Fibroblast of lung (primary cell): ENCODE results near the gene ST3GAL4. TPM values are rescaled to one million over a fixed set of nuclear protein-coding genes. Genes with fewer than 3 reads are reported as not detected.

Experiments
- DNase-seq, 2 donors: peaks; one replicate each; pipeline versions ENCODE4 v3.0.0 to v3.0.0-alpha.2; 2010; ENCODE audit warnings: low read depth in 2 of 2
- H2AFZ ChIP-seq: 2 replicates; pipeline ENCODE4 v1.5.1; 2012; ENCODE audit warnings: low read length, control low read depth, inconsistent platforms
- H3K27ac ChIP-seq: 2 replicates; pipeline ENCODE4 v1.5.1; 2011; ENCODE audit warnings: low read length, control low read depth; ENCODE audit not compliant: insufficient read depth
- H3K27me3 ChIP-seq: 2 replicates; pipeline ENCODE4 v1.5.1; 2011; ENCODE audit warnings: mild to moderate bottlenecking, low read length; ENCODE audit not compliant: control insufficient read depth, insufficient read depth
- H3K36me3 ChIP-seq: 2 replicates; pipeline ENCODE4 v1.5.1; 2011; ENCODE audit warnings: low read length; ENCODE audit not compliant: control insufficient read depth, insufficient read depth
- H3K4me1 ChIP-seq: 2 replicates; pipeline ENCODE4 v1.5.1; 2011; ENCODE audit warnings: low read length; ENCODE audit not compliant: control insufficient read depth, insufficient read depth; ENCODE audit errors: extremely low read depth
- H3K4me2 ChIP-seq: 2 replicates; pipeline ENCODE4 v1.5.1; 2011; ENCODE audit warnings: low read length, control low read depth; ENCODE audit not compliant: insufficient read depth; ENCODE audit errors: extremely low read depth
- H3K4me3 ChIP-seq, 4 experiments: fragments of 200-600 bp in 1 of 4; sonication (generic) in 1 of 4; replicated peaks in 1 of 4; 2 replicates each; pipeline ENCODE4 v1.5.1; 2011 to 2016; ENCODE audit warnings: low read length in 4 of 4, low read depth in 3 of 4, mild to moderate bottlenecking in 3 of 4, control low read depth in 2 of 4, inconsistent platforms in 1 of 4, mixed read lengths in 1 of 4; ENCODE audit not compliant: insufficient read depth in 1 of 4; ENCODE audit errors: control extremely low read depth in 1 of 4
- H3K79me2 ChIP-seq: 2 replicates; pipeline ENCODE4 v1.5.1; 2012; ENCODE audit warnings: mild to moderate bottlenecking, low read length, inconsistent platforms; ENCODE audit not compliant: control insufficient read depth, insufficient read depth
- H3K9ac ChIP-seq: 2 replicates; pipeline ENCODE4 v1.5.1; 2011; ENCODE audit warnings: mild to moderate bottlenecking, low read length, control low read depth; ENCODE audit not compliant: insufficient read depth
- H3K9me3 ChIP-seq: 2 replicates; pipeline ENCODE4 v1.5.1; 2012; ENCODE audit warnings: low read depth, low read length; ENCODE audit not compliant: control insufficient read depth, insufficient read depth
- H4K20me1 ChIP-seq: 2 replicates; pipeline ENCODE4 v1.5.1; 2011; ENCODE audit warnings: low read length; ENCODE audit not compliant: control insufficient read depth, insufficient read depth; ENCODE audit errors: extremely low read depth
- CTCF ChIP-seq, 2 donors: IDR thresholded peaks in 1 of 2; conservative IDR thresholded peaks in 1 of 2; 1 replicate in 1 of 2; 2 replicates in 1 of 2; pipeline ENCODE4 v1.5.1; 2011 to 2012; ENCODE audit warnings: low read length in 2 of 2, control low read depth in 1 of 2, inconsistent platforms in 1 of 2, low read depth in 1 of 2, mild to moderate bottlenecking in 1 of 2
- EZH2 ChIP-seq: IDR thresholded peaks from 2 replicates; pipeline ENCODE4 v1.5.1; 2012; ENCODE audit warnings: low read length, control low read depth, mild to moderate bottlenecking; ENCODE audit errors: missing control alignments
- polyA plus RNA-seq, 2 donors: library from polyadenylated mRNA; depleted of rRNA in 1 of 2; stranded (reverse) in 1 of 2; unstranded in 1 of 2; fragments of >200 nt; gene quantifications; 2 replicates each; pipeline ENCODE4 v1.2.1, GENCODE V29; 2011 to 2012; ENCODE audit warnings: missing spikeins in 1 of 2
- total RNA-seq: library from RNA; depleted of rRNA; stranded (reverse); fragments of >200 nt; gene quantifications from 2 replicates; pipeline ENCODE4 v1.2.1, GENCODE V29; 2014

Gene ST3GAL4
- total and polyA plus RNA-seq, 2 donors (not counting 1 experiment from before 2014, with no cell fraction given): 16.7 to 36.8 TPM

GRCh38 chr11:126409620-126409985, 54.1 kb downstream of the ST3GAL4 start:
- Histone ChIP-seq H4K20me1 (no peaks in the 10 kb centered on the region), H3K36me3 (peaks cover 3% of the 10 kb centered on the region), H2AFZ (no peak overlapping the region), H3K4me3 (no peak overlapping the region), H3K27ac (no peak overlapping the region), H3K79me2 (no peaks in the 10 kb centered on the region), H3K27me3 (no peaks in the 10 kb centered on the region), H3K4me1 (peaks cover 3% of the 10 kb centered on the region), H3K4me2 (no peak overlapping the region), H3K9me3 (no peaks in the 10 kb centered on the region), H3K9ac (no peak overlapping the region)
- no peak for DNase-seq
- TF ChIP-seq CTCF (conservative IDR thresholded peaks at IDR 0.05 in 1 of 2, IDR thresholded peaks at IDR 0.05 in 1 of 2; ENCODE audit: low read depth in 1 of 2, low read length in 2 of 2) (no peak), EZH2 (no peak)

GRCh38 chr11:126410649-126411048, 55.2 kb downstream of the ST3GAL4 start:
- H3K4me2 ChIP-seq: no peak overlapping the region
- TF ChIP-seq EZH2 (no peak), CTCF (conservative IDR thresholded peaks at IDR 0.05 in 1 of 2, IDR thresholded peaks at IDR 0.05 in 1 of 2; ENCODE audit: low read depth in 1 of 2, low read length in 2 of 2) (no peak)
- H3K27ac ChIP-seq: peak overlapping the region; percentile 18
- H3K4me3 ChIP-seq: no peak overlapping the region
- H3K36me3 ChIP-seq: peaks cover 3% of the 10 kb centered on the region
- no peak overlapping the region for H3K9ac ChIP-seq
- H4K20me1 ChIP-seq: no peaks in the 10 kb centered on the region
- no peaks in the 10 kb centered on the region for H3K9me3 ChIP-seq
- H3K4me1 ChIP-seq: peaks cover 8% of the 10 kb centered on the region
- DNase-seq: peak in 1 of 2 donors; percentile 48
- H2AFZ ChIP-seq: no peak overlapping the region
- H3K27me3 ChIP-seq: no peaks in the 10 kb centered on the region
- H3K79me2 ChIP-seq: no peaks in the 10 kb centered on the region

GRCh38 chr11:126411971-126412381, 56.5 kb downstream of the ST3GAL4 start:
- DNase-seq: no peak
- H3K9me3 ChIP-seq: no peaks in the 10 kb centered on the region

More at GRCh38 chr11:126411971-126412381, 56.5 kb downstream of the ST3GAL4 start:
- no peak overlapping the region for H2AFZ ChIP-seq
- H3K36me3 ChIP-seq: peaks cover 3% of the 10 kb centered on the region
- H3K4me3 ChIP-seq: no peak overlapping the region
- no peak overlapping the region for H3K4me2 ChIP-seq
- H3K27ac ChIP-seq: no peak overlapping the region
- peaks cover 18% of the 10 kb centered on the region for H3K4me1 ChIP-seq
- TF ChIP-seq EZH2 (no peak), CTCF (conservative IDR thresholded peaks at IDR 0.05 in 1 of 2, IDR thresholded peaks at IDR 0.05 in 1 of 2; ENCODE audit: low read depth in 1 of 2, low read length in 2 of 2) (peak; percentile 30 to 31)
- no peaks in the 10 kb centered on the region for H4K20me1 ChIP-seq
- no peaks in the 10 kb centered on the region for H3K79me2 ChIP-seq
- no peak overlapping the region for H3K9ac ChIP-seq
- no peaks in the 10 kb centered on the region for H3K27me3 ChIP-seq
